ENCODE measurements around the gene ERC1. TPM values are rescaled to one million over a fixed set of nuclear protein-coding genes. Genes with fewer than 3 reads are reported as not detected.
A peak's percentile ranks its signal among the peaks of the same experiment; 100 is the strongest.

The ERC1 gene
- total and polyA plus RNA-seq, 8 donors: 34.9 to 64.9 (median 40.8) TPM

DNA sequence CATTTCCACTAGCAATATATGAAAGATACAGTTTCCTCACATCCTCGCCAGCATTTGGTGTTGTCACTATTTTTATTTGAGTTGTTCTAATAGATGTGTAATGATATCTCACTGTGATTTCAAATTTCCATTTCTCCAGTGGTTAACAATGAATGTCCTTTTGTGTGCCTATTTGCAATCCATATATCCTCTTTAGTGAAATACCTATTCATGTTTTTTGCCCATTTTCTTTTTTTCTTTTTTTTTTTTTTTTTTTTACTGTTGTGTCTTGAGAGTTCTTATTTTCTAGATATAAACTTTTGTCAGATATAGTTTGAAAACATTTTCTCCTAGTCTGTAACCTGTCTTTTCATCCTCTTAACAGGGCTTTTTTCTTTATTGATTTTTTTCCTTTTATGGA is 524.4 kb downstream of the ERC1 start:
- ATAC-seq: no peak
- no peak for DNase-seq
- Histone ChIP-seq H3K9me3 (peaks cover 0 to 5% of the 10 kb centered on the region in 2 donors), H3K27me3 (peaks cover 0 to 27% of the 10 kb centered on the region in 2 donors), H3K4me1 (peaks cover 3 to 12% of the 10 kb centered on the region in 2 donors), H3K27ac (no peak overlapping the region), H3K4me3 (no peak overlapping the region), H3K36me3 (no peaks in the 10 kb centered on the region)
- TF ChIP-seq CTCF (IDR thresholded peaks at IDR 0.05): no peak
- intact Hi-C loops (cut with DNase I): no loop called here

GRCh38 chr12:1517007-1517406 is 526.0 kb downstream of the ERC1 start:
- TF ChIP-seq CTCF (IDR thresholded peaks at IDR 0.05): no peak
- peaks cover 0 to 32% of the 10 kb centered on the region in 2 donors for H3K27me3 ChIP-seq
- no peaks in the 10 kb centered on the region for H3K36me3 ChIP-seq
- H3K4me1 ChIP-seq: peaks cover 3 to 12% of the 10 kb centered on the region in 2 donors
- DNase-seq: no peak
- H3K9me3 ChIP-seq: peaks cover 0 to 5% of the 10 kb centered on the region in 2 donors
- intact Hi-C loops (cut with DNase I): no loop called here
- no peak overlapping the region for H3K4me3 ChIP-seq
- ATAC-seq: no peak
- H3K27ac ChIP-seq: no peak overlapping the region

DNA sequence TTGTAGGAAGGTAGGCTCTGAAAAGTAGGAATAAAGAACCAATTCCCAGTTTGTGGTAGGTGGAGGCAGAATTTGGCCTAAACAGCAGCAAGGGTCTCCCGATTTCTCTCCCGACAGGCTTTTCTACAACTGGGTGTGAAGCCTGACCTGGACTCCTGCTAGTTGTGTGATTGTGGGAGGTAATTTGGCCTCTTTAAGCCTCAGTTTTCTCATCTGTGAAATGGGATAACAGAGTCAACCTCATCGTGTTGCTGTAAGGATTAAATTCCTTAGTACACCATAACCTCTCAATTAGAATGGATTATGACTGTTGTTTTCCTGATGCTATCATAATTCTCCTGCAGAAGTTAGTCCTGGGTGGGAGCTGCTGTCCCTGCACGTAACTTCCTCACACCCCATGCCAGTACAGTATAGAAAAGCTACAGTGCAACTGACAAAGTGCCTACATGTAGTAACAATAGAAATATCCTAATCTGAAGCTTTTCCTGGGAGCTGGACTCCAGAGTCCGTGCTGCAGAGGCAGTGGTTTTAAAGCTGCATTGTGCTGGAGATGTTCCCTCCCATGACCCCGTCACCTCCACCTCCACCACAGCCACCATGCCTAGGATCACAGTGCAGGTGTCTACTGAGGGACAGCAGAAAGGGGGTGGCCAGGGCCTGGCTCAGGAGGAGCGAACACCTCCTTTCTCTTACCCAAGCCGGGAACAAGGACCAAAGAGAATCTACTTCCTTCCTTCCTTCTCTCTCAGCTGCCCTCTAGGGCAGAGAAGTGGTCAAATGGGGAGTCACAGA is 526.9 kb downstream of the ERC1 start:
- peaks cover 0 to 38% of the 10 kb centered on the region in 2 donors for H3K27me3 ChIP-seq
- ATAC-seq: no peak
- no peak overlapping the region for H3K4me3 ChIP-seq
- TF ChIP-seq CTCF (IDR thresholded peaks at IDR 0.05): no peak
- H3K9me3 ChIP-seq: peaks cover 0 to 5% of the 10 kb centered on the region in 2 donors
- peaks cover 3 to 12% of the 10 kb centered on the region in 2 donors for H3K4me1 ChIP-seq
- no peak overlapping the region for H3K27ac ChIP-seq
- intact Hi-C loops (cut with DNase I): no loop called here
- DNase-seq: no peak
- no peaks in the 10 kb centered on the region for H3K36me3 ChIP-seq

DNA sequence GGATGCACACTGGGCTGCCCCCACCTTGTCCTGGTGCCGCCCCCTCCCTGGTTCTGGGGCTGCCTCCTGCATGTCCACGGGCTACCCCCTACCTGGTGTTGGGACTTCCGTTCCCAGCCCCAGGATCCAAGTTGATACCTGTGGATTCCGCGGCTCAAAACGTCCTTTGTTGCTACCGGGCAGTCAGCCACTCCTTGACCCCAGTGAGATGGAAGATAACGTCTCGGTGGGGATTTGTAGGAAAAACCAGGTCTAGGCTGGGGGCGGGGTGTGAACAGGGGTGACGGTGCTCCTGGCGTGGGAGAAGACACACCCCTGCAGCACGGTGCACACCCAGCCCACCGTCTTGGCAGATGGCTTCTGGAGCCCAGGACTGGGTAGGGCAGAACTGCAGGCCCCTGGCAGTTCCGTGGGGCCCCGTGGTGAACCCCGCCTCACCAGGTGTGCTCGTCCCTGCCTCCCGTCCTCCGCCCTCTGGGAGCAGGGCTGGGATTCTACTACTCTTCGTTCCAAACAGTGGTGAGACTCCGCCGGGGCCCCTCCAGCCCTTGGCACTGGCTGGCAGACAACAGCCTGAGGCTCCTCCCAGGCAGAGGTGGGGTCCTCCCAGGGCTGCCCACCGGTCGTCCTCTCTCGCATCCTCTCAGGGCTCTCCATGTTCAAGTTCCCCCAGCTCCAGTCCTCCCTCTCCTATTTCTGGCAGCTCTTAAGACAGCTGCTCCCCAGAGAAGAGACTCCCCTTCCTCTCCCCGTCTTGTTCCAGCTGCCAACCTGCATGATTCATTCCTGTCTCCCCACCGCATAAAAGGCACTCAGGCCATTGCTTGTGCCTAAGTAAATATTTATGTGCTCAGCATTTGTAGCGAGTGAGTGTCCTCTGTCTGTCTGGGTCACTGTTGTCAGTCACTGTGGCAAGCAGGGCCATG is 527.8 kb downstream of the ERC1 start:
- no peaks in the 10 kb centered on the region for H3K36me3 ChIP-seq
- peak in 1 of 4 donors; percentile 54 for DNase-seq
- no peak overlapping the region for H3K4me3 ChIP-seq
- peaks cover 3 to 12% of the 10 kb centered on the region in 2 donors for H3K4me1 ChIP-seq
- intact Hi-C loops (cut with DNase I): no loop called here
- no peak for TF ChIP-seq CTCF (IDR thresholded peaks at IDR 0.05)
- no peak overlapping the region for H3K27ac ChIP-seq
- peaks cover 0 to 47% of the 10 kb centered on the region in 2 donors for H3K27me3 ChIP-seq
- H3K9me3 ChIP-seq: peaks cover 0 to 5% of the 10 kb centered on the region in 2 donors
- peak; percentile 88 for ATAC-seq

GRCh38 chr12:1519642-1520041 is 528.6 kb downstream of the ERC1 start:
- intact Hi-C loops (cut with DNase I): no loop called here
- peak; percentile 43 for ATAC-seq
- Histone ChIP-seq H3K4me1 (peaks cover 3 to 12% of the 10 kb centered on the region in 2 donors), H3K9me3 (peaks cover 0 to 5% of the 10 kb centered on the region in 2 donors), H3K27ac (no peak overlapping the region), H3K27me3 (peaks cover 0 to 55% of the 10 kb centered on the region in 2 donors), H3K4me3 (no peak overlapping the region), H3K36me3 (no peaks in the 10 kb centered on the region)
- DNase-seq: no peak
- no peak for TF ChIP-seq CTCF (IDR thresholded peaks at IDR 0.05)
